NCI-H1694 treated with DMSO at 0.1 percent for 48 hours (cell line): ENCODE data around the gene CIART.
"Not testable (repeated sequence)": the region's sequence is repeated elsewhere in the genome, so short reads cannot be mapped to it uniquely, and the experiment has no call there.

Source experiments
- DNase-seq: peaks from one replicate; lab custom pipeline; 2025; lab: John Stamatoyannopoulos, UW

Gene CIART

GRCh38 chr1:150261367-150261766, 21.0 kb upstream of the CIART start:
- no peak for DNase-seq

GRCh38 chr1:150262388-150263320, 19.7 kb upstream of the CIART start:
- DNase-seq = no peak

DNA sequence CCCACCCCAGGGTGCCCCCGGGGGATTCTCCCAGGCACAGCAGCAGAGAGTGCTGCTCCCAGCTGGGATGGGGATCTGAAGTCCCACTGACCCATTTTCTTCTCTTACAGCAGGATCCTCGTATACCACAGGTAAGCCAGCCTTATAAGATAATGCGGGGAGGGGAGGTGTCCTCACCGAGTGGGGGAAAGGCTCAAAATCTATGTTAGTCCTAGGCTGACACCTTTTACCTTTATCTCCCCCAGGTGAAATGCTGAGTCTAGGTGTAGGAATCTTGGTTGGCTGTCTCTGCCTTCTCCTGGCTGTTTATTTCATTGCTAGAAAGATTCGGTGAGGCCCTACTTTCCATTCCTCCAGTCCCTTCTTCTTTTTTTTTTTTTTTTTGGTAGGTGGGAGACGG, 18.8 kb upstream of the CIART start:
- no peak for DNase-seq

GRCh38 chr1:150267896-150268295, 14.5 kb upstream of the CIART start:
- DNase-seq = no peak

- no peak for DNase-seq
These were observed 14.0 kb upstream of the CIART start for GRCh38 chr1:150268340-150268704.

DNA sequence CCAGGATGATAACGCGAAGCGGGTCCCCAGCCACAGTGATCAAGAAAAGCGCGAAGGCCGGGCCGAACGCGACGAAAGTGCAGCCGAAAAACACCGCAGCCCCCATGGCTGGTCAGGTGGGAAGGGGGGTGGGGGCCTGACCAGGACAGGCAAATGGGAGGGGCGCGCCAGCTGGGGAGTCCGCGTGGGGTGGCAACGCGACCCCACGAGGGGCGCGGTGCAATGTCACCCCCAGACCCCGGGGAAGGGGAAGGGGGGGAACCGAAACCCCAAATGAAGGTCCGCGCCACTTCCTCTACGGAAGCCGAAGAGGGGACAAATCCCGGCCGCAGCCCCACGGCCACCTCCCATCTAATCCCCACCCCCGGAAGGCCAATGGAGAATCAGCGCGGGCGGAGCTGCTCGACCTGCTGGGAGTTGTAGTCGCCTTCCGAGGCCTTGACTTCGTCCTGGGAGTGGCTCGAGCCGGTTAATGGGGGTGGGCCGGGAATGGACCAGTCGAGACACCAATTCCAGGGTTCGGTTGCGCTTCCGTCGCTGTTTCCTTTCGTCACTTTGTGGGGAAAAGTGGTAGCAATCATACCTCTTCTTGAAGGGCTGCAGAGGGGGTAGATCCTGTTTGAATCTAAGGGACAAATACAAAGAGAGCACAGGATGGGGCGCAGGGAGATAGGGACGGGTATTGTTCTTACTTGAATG, 13.5 kb upstream of the CIART start, which contains the start of gene APH1A:
TSS of gene APH1A (minus strand) at position 312 of the 699 bp plus-strand sequence. CDS start at position 106, 206 bp downstream.
- DNase-seq = peak; percentile 99

GRCh38 chr1:150269451-150269850, 12.9 kb upstream of the CIART start:
- DNase-seq = no peak

DNA sequence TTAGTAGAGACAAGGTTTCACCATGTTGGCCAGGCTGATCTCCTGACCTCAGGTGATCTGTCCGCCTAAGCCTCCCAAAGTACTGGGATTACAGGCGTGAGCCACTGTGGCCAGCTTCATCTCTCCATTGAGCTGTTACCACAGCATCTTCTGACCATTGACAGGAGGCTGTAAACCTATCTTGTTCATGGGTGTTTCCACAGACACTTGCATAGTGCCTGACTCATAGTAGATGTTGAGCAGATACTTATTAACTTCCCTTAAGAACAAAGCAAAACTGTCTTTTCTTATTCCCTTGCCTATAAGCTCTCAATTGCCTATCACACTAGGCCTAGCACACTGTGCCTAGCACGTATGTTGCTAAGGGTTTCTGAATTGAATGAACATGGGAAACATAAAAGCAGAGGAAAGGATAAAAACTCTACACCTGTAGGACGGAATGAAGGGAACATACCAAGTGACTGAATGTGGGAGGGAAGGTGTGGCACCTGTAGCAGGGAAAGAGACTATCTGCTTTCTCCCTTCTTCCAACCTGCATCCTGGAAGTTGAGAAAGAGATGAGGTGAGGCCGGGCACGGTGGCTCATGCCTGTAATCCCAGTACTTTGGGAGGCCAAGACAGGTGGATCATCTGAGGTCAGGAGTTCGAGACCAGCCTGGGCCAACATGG, 10.9 kb upstream of the CIART start:
- DNase-seq = no peak

DNA sequence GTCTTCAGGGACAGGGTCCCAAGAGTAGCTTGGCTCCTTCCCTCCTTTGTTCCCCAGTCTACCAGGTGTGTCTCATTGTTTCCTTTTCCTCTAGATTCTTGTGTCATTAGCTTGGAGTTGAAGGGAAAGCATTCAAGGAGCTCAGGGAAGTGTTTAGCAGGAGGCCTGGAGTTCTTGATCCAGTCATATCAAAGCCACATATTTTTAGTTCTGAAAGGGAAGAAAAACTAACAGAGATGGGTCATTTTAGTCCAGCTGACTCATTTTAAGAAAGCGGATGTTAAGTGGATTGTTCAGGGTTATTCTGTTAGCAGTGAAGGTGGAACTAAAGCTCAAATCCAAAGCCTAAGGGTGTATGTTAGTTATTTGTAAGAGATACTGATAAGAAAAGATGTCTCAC, 9.0 kb upstream of the CIART start:
- DNase-seq = no peak

GRCh38 chr1:150280138-150280707, 2.1 kb upstream of the CIART start:
- no peak for DNase-seq

- peak; percentile 87 for DNase-seq
These were observed 1.1 kb upstream of the CIART start for GRCh38 chr1:150281221-150281757.

GRCh38 chr1:150282558-150282958, 204 bp downstream of the CIART start:
- DNase-seq = no peak

DNA sequence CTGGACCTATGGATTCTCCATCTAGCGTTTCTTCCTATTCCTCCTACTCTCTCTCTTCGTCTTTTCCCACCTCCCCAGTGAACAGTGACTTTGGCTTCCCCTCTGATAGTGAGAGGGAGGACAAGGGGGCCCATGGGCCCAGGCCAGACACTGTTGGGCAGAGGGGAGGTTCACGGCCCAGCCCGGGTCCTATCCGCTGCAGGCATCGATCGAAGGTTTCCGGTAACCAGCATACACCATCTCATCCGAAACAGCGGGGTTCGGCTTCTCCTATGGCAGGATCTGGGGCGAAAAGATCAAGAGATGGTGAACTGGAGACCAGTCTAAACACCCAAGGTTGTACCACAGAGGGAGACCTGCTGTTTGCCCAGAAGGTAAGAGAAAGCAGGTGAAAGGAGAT, 906 bp downstream of the CIART start:
- DNase-seq = no peak

GRCh38 chr1:150288382-150288781, 6.0 kb downstream of the CIART start:
- DNase-seq = no peak

DNA sequence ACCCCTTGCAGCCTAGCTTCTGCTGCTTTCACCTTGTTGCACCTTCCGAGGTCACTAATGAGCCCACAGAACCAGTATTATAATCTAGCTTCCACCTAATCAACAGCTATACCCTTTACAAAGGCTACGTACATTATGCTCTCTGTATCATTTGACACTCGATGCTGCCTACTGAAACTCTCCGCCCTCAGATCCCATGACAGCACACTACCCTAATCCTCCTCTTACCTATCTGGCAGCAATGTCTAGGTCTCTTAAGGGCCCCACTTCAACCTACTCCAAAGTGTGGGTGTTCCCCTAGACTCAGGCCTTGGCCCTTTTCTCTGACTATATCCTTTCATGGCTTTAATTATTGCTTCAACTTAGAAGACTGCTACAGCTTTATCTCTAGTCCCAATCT, 6.5 kb downstream of the CIART start:
- DNase-seq = no peak

- peak; percentile 91 for DNase-seq
These were observed 11.3 kb downstream of the CIART start, which contains the start of gene MRPS21 for GRCh38 chr1:150293433-150294253. TSS of gene MRPS21 (plus strand) at chr1:150293861. CDS start at chr1:150294367, 506 bp downstream.

DNA sequence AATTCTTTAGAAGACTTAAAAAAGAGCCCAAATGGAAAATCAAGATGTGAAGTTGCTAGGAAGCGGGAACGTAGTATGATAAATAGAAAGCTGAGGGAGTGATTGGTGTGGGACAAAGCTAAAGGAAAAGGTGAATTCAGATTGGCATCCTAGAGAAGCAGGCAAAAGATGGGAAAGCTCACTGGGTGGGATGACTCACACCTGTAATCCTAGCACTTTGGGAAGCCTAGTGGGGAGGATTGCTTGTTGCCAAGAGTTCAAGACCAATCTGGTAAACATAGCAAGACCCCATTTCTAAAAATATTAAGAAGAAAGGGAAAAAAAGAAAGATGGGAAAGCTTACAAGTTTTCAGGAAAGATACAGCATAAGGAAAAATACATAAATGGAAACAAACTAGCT, 13.1 kb downstream of the CIART start:
- DNase-seq = no peak

DNA sequence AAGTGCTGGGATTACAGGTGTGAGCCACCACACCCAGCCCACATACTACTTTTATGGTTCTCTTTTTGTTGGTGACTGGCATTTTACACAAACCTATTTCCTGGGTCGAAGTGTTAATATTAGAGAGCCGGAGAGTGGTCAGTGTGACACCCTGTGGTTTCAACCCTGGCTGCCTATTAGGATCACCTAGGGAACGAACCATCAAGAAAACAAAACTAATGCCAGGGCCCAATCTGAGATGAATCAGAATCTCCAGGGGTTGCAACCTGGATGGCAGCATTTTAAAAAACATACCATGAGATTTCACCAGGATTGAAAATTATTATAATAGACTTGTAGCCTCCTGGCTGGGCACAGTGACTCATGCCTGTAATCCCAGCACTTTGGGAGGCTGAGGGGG, 17.4 kb downstream of the CIART start:
- no peak for DNase-seq

DNA sequence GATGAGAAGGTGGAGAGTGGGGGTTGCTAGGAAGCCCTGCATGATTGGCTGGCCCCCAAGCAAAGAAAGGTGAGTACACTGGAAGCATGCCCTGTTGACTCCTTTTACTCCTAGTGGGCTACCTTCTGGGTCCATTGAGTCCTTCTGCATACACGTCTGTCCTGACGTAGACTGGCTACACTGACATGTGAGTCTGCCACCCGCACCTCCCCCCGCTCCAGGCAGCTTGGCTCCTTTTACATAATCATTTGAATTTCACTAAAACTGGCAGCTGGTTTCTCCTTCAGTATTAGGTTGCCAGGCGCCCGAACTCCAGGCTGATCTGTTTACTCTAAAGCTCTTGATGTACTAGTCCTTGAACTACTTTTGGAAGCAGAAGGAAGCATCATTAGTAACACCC, 20.0 kb downstream of the CIART start:
- no peak for DNase-seq

DNA sequence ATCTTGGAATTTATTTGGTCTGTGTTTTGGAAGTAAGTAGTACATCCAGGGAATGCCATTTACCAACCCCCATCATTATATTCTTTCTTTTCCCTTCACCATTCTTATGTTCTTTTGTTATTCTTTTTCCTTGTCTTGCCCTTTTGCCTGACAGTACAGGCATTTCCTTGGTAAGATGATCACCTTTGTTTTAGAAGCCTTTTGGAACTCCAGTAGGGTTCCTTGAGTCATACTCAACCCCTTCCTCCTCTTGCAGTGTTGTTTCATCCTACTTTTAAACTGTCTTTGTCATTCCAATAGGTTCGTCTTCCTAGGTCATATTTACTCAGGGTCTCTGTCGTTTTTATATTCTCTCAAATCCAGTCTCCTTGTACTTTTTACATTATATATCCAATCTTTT, 20.5 kb downstream of the CIART start:
- DNase-seq = no peak

GRCh38 chr1:150308585-150308984, 26.2 kb downstream of the CIART start:
- not testable (repeated sequence) for DNase-seq
